Activated CD4-positive, CD25-positive, alpha-beta regulatory T cell treated with anti-CD3 and anti-CD28 coated beads, Interleukin-2, amount 50 U/mL, for 24 hours (primary cell): ENCODE measurements around the gene FN3KRP.

Source experiments
- ATAC-seq, 2 donors: fragments of 150-1000 bp; cut with Tn5 transposase; one replicate each; pipeline ENCODE4 v1.10.0; 2021; ENCODE audit warnings: mild to moderate bottlenecking in 1 of 2, moderate library complexity in 1 of 2

Gene FN3KRP, protein sequence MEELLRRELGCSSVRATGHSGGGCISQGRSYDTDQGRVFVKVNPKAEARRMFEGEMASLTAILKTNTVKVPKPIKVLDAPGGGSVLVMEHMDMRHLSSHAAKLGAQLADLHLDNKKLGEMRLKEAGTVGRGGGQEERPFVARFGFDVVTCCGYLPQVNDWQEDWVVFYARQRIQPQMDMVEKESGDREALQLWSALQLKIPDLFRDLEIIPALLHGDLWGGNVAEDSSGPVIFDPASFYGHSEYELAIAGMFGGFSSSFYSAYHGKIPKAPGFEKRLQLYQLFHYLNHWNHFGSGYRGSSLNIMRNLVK

DNA sequence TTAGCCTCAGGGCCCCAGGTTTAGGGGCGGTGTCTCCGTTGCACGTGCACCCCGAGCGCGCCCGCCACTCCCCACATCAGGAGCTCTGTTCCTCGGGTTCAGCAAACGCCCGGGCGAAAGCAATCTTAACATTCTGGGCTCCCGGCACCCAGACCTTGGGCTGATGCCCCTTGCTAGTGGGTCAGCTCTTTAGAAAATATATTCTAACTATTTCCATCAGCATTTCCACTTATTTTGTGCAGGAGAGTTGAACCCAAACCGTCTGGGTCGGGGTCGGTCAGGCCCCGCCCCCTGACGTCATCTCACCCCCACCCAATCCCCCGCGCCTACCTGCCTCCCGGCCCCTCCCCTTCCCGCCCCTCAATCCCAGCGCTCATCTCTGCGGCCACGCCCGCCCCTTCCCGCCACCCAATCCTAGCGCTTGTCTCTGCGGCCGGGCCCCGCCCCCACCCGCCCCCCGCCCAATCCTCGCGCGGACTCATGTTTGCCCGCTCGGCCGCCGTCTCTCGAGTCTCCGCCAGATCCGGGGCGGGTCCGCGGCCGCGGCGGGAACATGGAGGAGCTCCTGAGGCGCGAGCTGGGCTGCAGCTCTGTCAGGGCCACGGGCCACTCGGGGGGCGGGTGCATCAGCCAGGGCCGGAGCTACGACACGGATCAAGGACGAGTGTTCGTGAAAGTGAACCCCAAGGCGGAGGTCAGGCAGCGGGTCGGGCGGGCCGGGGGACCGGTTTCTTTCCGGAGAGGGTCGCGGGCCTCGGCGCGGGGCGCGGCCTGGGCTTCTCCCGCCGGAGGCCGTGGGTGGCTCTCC, at the start of gene FN3KRP:
Gene FN3KRP (plus strand): TSS at position 504 of the 808 bp plus-strand sequence. CDS start 50 bp downstream, at position 554.
- ATAC-seq, result peak; percentile 89 to 96

- no peak for ATAC-seq
These were observed 49.4 kb upstream of the FN3KRP start for GRCh38 chr17:82666931-82667667.

- no peak for ATAC-seq
These were observed 48.9 kb upstream of the FN3KRP start for GRCh38 chr17:82667668-82668000.

GRCh38 chr17:82668024-82668630, 48.4 kb upstream of the FN3KRP start:
- no peak for ATAC-seq

DNA sequence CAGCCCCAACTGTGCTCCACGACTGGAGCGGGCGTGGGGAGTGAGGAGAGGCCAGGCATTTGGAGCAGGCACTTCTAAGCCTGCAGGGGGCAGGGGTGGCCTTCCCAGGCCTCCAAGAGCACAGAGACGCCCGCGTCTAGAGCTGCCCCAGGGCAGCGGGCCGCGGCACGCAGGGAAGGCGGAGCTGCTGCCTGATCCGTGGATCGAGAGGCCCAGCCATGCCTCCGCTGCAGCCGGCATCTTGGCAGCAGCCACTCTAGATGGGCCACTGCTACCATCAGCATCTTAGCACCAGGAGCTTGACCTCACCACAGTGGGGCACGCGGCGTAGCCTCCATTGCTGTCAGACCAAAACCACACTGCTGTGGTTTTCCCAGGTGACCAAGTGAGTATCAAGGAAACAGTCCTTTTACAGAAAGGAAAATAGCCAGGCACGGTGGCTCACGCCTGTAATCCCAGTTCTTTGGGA, 47.8 kb upstream of the FN3KRP start:
- ATAC-seq, result peak; percentile 68 to 71

DNA sequence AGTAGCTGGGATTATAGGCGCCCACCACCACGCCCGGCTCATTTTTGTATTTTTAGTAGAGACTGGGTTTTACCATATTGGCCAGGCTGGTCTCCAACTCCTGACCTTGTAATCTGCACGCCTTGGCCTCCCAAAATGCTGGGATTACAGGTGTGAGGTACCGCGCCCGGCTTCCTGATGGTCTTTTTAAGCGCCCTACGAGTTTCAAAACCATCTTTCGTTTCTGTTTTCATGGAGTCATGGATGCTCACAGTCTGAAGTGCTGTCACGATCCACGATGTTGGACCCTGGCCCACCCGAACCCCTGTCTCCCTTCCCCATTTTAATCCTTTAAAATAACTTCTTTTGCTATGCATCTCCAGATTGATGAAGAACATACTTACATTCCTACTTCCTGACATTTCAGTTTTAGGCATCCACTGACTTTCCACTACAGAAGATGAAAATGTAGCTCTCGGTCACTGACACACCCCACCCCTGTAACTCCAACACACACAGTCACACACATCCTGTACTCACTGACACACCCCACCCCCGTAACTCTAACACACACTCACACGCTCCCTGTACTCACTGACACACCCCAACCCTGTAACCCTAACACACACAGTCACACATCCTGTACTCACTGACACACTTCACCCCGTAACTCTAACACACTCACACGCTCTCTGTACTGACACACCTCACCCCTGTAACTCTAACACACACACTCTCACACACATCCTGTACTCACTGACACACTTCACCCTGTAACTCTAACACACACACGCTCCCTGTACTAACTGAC, 45.6 kb upstream of the FN3KRP start:
- no peak for ATAC-seq

- no peak for ATAC-seq
These were observed 41.6 kb upstream of the FN3KRP start for GRCh38 chr17:82674656-82675475.

DNA sequence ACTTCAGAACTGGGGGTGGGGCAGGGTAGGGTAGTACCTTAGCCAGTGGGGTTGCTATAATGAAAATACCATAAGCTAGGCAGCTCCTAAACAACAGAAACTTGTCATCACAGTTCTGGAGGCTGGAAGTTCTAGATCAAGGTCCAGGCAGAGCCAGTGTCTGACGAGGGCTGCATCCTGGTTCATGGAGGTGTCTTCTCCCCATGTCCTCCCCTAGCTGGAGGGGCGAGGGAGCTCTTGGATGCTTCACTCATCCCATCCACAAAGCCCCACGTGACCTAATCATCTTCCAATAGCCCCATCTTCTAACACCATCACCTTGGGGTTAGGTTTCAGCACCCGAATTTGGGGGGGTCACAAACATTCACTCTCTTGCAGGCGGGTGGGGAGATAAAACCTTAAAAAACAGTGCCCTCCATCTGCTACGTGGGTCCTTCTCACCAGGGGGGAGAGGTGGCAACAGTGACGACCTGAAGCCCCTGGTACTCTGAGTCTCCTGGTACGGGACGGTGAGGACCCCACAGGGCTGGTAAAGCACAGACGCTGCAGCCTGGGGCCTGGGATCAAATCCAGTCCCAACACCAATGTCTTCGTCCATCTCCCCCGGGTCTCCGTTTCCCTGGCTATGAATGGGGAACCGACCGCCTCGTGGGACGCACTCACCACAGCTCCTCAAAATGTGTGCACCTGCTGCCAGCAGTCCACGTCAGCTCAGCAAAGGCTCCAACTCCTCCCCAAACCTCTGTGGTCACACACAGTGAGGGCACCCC, 40.8 kb upstream of the FN3KRP start:
- no peak for ATAC-seq

DNA sequence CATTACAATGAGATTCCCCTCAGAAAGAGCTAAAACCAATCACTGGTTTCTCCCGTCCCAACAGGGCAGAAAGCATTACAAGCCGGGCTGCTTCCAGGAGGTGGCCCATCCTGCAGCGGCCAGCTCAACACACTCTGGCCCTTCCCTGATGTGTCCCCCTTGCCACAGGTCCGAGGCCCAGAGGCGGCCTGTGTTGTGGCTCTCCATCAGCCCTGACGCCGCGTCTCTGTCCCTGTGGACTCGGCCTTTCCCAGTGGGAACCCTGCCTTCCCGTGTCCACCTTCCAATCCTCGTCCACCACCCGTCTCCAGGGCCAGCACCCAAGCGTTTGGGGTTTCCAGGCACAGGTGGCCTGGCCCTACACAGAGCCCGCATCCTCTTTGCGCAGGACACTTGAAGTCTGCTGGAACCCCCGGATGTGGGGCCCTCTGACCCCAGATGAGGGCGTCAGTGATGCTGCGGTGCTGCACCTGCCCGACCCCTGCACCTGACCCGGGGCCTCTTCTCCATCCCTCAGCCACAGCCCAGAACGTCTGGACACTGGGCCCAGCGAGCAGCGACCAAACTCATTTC, 39.1 kb upstream of the FN3KRP start:
- no peak for ATAC-seq

GRCh38 chr17:82678265-82678891, 38.1 kb upstream of the FN3KRP start:
- no peak for ATAC-seq

DNA sequence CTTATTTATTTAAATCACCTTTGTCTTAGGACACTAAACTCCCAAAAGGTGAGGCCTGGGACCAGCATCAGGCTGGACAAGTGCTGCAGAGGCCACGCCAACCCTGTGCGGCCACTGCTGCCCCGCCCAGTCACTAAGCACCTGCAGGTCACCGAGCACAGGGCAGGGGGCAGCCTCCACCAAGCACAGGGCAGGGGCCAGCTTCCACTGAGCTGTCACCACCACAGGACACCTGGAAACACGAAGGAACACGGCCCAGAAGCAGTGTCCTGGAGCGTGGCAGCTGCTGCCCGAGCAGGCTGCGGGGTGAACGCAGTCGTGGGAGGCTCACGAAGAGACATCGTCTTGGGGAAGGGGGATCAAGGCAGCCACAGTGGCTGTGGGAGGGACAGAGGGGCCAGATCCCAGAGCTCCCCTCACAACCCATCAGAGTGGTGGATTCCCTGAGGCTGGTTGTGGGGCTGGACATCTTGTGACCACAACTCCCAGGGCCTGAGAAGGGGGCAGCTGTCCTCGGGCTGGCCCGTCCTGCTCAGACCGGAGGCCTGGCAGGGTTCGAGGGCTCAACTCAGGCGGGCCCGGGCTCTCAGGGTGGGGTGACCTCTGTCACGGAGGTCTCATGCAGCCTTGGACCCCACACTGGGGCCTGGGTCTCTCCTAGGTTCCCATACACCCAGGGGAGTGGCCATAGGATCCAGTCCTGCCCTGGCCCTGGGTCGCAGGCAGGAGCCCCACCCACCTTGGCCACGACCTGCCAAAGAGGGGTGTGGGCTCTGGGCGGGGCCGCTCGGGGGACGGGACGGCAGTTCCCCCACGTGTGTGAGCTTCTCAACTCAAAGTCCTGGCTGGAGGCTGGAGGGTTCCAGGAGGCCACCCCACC, 36.7 kb upstream of the FN3KRP start:
- ATAC-seq, result no peak

DNA sequence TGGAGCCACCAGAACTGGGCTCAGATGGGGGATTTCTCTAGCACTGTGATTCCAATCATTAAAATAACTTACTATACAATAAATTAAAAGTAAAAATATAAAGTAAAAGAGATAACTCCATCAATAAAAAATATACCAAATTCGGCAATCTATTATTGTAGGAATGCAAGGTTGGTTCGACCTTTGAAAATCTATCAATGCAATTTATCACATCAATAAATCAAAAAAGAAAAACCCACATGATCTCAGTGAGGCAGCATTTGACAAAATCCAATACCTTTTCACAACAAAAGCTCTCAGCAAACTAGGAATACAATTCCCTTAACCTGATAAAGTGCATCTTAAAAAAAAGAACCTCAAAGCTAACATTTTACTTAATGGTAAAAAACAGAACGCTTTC, 35.0 kb upstream of the FN3KRP start:
- no peak for ATAC-seq

GRCh38 chr17:82683534-82683933, 33.0 kb upstream of the FN3KRP start:
- no peak for ATAC-seq

- ATAC-seq, result no peak
These were observed 32.2 kb upstream of the FN3KRP start for GRCh38 chr17:82684228-82684841.

GRCh38 chr17:82685291-82685690, 31.2 kb upstream of the FN3KRP start:
- ATAC-seq, result no peak

GRCh38 chr17:82686366-82687324, 29.9 kb upstream of the FN3KRP start:
- ATAC-seq, result no peak

GRCh38 chr17:82687375-82687861, 29.1 kb upstream of the FN3KRP start:
- no peak for ATAC-seq
